NCI-H2196 (cell line): ENCODE measurements around the gene AP1B1.
A peak's percentile ranks its signal among the peaks of the same experiment; 100 is the strongest.

Experiments
- DNase-seq: peaks from one replicate; lab custom pipeline; 2025; ENCODE audit not compliant: unreplicated experiment; lab: John Stamatoyannopoulos, UW

Gene AP1B1

DNA sequence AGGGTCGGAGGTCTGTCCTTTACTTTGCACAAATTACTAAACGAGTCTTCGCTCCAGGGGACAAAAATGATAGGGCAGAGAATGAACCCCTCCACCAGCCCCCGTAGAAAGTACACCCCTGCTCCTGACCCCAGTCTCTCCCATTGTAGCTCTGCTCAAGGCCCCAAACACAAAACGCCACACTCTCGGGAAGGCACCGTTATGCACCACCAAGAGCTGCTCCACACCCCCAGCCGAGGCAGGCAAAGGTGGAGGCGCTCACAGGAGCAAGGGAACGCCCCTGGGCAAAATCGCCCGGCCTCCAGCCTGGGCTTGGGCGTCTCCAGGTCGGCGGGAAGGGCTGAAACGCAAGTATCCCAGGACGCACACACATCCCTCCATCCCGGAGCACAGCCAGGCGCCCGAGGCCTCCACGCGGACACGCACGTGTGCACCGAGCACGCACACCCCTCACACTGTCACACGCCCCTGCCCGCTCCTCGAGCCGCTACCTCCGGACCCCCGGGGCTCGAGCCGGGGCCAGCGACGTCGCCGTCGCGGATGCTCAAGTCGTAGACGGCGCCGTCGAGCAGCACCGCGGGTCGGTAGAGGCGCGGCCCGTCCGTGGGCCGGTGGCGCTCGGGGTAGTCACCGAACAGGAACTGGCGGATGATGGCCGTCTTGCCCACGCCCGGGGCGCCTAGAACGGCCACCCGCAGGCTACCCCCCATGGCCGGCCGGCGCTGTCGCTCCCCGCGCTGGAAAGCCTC is 73.7 kb downstream of the AP1B1 start:
- DNase-seq: no peak

DNA sequence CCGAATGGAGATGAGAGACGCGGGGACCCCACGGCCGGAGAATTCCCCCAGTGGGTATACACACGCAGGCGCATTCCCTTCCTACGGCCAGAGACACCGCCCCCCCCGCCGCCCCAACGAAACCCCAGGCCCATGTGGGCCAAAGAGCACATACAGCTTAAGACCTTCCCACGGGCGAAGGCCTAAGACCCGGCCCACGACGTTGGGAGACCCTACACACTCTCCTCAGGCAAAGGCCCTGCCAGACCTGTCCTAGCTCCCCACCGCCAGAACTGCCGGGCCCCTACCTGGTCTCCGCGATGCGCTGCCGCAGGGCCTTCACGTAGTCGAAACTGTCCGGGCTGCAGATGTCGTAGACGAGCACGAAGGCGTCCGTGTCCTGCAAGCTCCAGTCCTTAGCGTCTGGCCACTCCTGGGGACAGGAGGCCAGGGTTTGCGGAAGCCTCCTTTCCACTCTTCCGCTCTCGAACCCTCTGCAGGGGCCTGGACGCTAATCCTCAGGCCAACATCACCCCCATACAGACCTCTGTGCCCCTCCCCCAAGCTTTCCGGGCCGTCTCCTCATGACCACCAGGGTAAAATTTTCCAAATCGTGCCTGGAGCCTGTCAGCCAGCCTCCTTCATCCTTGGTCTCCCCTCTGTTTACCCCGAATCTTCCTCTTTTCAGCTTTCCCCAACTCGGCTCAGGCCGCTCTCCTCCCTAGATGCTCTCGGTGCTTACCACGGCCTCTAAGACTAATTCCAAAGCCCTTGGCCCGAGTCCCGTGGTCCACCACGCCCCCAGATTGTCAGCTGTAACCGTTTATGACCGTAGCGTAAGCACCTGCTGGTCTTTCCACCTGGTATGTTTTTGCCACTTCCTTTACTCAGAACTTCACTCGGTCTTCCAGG is 74.5 kb downstream of the AP1B1 start:
- DNase-seq: peak; percentile 36

DNA sequence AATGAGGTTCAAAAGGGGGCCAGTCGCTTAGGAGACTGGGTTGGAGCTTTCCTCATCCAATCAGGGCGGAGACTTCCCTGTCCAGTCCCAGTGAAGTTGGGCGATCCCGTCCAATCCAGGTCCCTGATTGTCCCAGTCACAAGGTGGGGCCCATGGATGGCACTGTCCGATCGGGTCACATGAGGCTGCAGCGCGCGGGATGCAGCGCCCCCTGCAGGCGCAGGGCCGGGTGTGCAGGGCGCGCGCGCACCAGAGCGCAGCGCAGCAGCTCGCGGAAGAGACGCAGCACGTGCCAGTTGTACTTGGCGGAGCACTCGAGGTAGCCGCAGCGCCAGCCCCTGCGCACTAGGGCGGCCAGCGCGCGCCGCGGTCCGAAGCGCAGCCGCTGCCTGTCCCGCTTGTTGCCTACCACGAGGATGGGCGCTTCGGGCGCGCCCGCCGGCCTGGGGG is 75.2 kb downstream of the AP1B1 start:
- DNase-seq: no peak

DNA sequence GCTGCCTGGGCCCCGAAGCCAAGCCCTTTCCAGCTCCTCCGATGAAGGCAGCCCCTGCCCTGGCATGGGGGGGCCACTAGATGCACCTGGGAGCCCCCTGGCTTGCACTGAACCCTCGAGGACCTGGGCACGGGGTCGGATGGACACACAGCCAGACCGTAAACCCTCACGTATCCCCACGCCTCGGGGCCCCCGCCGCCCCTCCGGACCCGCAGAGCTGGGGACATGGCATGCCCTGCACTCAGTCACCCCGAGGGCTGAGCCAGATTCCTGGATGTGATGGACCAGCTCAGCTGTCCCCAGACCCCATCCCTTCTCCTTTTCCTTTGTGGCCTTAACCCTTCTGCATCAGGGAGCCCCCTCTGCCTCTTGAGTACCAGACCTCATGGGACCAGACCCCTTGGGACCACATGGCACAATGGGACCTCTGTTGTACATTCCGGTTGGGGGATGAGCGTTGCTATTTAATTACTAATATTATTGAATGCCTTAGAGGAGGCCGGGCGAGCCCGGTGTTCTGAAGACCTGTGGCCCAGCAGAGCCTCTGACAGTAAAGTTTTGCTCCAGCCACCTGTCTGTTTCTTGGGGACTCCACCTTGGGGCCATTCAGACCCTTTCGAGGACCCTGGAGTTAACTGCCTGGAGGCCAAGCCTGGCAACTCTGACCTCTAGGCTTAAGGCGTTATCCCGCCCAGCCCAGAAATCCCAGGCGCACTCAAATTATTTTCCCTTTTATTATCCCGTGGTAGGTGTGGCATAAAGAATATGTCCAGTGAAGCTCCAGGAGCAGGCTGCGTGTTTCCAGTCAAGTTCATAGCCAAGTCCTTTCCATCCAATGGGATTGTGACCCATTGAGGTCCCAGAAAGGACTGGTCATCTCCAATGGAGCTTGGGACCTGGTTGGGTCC is 75.9 kb downstream of the AP1B1 start:
- DNase-seq: no peak

DNA sequence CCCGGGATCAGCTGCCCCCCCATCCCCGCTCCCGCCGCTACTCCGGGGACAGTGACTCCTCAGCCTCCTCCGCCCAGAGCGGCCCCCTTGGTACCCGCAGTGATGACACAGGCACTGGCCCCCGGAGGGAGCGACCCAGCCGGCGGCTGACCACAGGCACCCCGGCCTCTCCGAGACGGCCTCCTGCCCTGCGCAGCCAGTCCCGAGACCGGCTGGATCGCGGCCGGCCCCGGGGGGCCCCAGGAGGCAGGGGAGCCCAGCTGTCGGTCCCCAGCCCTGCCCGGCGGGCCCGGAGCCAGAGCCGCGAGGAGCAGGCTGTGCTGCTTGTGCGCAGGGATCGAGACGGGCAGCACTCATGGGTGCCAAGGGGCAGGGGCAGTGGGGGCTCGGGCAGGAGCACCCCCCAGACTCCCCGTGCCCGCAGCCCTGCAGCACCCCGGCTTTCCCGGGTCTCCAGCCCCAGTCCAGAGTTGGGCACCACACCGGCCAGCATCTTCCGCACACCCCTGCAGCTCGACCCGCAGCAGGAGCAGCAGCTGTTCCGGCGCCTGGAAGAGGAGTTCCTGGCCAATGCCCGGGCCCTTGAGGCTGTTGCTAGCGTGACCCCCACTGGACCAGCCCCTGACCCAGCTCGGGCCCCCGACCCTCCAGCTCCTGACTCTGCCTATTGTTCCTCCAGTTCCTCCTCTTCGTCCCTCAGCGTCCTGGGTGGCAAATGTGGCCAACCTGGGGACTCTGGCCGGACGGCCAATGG is 76.7 kb downstream of the AP1B1 start:
- no peak for DNase-seq

GRCh38 chr22:29310863-29311339 is 77.5 kb downstream of the AP1B1 start:
- DNase-seq: peak; percentile 74

GRCh38 chr22:29310065-29310862 is 78.1 kb downstream of the AP1B1 start:
- DNase-seq: no peak

- DNase-seq: no peak
Observed at GRCh38 chr22:29309332-29310064, 78.9 kb downstream of the AP1B1 start.

DNA sequence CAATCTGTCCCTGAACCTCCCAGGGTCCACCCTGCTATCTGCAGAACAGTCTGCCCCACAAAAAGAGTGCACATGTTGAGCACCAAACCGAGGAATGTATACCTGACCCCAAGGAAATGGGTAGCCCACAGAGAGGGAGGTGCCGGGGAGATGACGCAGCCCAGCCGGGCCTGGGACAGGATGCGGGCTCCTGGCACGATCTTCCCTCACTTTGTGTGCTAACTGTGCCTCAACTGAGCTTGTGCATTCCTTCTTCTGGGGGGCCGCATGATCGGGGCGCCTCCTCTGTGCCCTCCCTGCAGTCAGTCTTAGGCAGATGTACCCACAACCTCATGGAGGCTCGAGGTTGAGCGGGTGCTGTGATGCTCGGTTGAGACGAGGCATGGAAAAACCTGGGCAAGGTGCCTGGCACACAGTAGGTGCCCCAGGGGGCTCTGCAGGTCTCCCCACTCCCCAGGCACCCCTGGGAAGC is 79.5 kb downstream of the AP1B1 start:
- no peak for DNase-seq

GRCh38 chr22:29308148-29308790 is 80.1 kb downstream of the AP1B1 start:
- DNase-seq: no peak

DNA sequence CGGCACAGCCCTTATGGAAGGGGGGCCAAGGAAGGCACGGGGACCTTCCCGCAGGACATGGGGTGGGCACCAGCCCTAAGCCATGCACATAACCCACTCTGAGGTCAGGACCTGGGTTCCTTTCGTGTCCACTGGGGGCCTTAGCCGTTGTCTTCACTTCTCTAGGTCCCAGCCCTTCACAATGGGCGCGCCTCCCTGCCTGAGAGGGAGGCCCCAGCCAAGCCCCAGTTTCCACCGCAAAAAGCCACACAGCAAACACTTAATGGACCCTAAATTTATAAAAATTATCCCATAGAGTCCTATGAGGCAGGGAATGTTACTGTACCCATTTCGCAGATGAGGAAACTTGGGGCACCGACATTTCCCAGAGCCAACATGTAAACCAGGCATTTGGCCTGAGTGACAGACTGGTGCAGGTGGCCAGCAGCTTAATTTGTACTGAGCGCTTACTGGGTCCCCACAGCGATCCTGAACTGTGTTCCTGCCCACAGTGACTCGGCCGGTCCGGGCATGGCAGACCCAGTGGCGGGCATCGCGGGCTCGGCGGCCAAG is 80.7 kb downstream of the AP1B1 start:
- no peak for DNase-seq

GRCh38 chr22:29306835-29307595 is 81.4 kb downstream of the AP1B1 start:
- DNase-seq: peak; percentile 59

GRCh38 chr22:29306175-29306834 is 82.1 kb downstream of the AP1B1 start, which contains the start of gene GAS2L1:
Gene GAS2L1 (plus strand): TSS chr22:29306650. CDS start chr22:29308106, 1,456 bp downstream.
- DNase-seq: peak; percentile 54

GRCh38 chr22:29305836-29306174 is 82.6 kb downstream of the AP1B1 start:
- no peak for DNase-seq

GRCh38 chr22:29302681-29303465 is 85.5 kb downstream of the AP1B1 start:
- peak; percentile 2 for DNase-seq

DNA sequence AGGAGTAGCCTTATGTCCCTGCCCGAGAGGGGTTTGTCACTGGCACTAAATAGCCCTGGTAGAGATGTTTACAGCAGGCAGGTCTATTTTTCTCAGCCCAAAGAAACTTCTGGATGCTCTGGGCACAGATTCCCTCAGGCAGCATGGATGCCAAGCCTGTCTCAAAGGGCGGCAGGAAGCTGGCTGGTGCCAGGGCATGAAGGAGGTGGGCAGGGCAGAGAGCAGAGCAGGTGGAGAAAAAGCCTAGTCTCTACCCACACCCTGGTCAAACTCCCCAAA is 86.0 kb downstream of the AP1B1 start:
- DNase-seq: no peak
